ENCODE data around the gene PPM1H.

DNA sequence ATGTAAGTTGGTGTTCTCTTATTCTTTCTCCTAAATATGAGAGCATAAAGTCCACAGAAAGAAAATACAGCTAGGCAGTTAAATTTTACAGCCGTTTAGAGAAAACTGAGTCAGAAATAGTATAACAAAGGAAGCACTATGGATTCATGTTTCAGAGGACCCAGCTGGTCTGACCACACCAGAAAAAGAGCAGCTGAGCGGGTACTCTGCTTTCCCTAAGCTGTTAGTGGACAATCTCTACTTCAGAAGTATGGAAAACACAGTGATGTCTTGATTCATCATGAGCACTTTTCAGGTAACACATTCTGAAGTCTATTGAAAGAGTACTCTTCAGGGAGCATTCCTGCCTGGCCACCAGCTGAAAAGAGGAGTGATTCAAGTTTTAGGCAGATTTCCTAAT is 12.4 kb downstream of the PPM1H start:
- TF ChIP-seq CTCF (IDR thresholded peaks at IDR 0.05), result no peak
- no peak for TF ChIP-seq POLR2A (IDR thresholded peaks at IDR 0.05; ENCODE audit: low read depth)
